ENCODE data around the gene ERI3.

Gene ERI3

DNA sequence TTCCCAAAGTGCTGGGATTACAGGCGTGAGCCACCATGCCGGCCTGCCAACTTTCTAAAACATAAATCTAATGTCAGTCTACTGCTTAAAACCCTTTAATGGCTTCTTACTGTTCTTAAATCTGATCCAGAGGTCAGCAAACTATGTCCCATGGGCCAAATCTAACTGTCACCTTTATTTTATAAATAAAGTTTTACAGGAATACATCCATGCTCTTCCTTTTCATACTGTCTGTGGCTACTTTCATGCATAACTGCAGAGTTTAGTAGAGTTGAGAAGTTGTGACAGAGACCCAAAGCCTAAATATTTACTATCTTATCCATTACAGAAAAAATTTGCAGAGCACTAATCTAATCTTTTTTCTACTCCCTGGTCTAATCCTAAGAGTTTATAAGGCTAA, 3.8 kb downstream of the ERI3 start:
- in situ Hi-C loops (cut with HindIII; ENCODE audit: low sequenced_read_pairs) = no loop called here

DNA sequence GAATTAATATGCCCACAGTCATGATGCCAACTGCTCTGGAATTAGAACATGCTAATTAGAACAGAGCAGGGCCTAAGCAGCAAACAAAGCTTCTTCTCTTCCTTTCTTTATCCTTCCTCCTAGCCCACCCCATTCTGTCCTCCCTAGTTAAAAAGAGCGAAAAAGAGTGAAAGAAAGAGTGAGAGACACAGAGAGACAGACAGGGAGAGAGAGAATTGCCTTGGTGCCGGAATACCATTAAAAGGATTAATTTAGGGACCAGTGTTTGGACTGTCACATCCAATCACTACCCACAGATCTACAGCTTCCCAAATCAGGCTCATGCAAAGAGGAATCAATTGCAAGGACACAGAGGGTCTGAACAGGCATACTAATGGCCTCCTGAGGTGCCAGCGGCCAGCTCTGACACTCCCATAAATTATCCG, 7.0 kb downstream of the ERI3 start:
- in situ Hi-C loops (cut with HindIII; ENCODE audit: low sequenced_read_pairs) = no loop called here

DNA sequence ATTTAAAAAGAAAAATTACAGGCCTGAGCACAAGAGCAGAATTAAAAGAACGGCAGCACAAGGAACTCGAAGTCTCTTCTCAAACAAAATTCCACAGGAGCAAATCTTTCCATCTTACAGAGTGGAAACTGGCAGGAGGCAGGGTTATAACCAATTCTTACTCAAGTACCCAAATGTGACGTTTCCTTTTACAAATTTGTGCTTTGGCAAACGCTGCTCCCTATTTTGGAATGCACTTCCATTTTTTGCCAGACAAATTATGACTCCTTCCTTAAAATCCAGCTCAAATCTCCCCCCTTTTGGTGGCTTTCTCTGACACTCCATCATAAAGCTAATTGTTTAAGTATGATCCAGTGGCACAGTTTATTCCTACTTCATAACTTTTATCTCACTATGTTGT, 7.8 kb downstream of the ERI3 start:
- in situ Hi-C loops (cut with HindIII; ENCODE audit: low sequenced_read_pairs) = no loop called here

DNA sequence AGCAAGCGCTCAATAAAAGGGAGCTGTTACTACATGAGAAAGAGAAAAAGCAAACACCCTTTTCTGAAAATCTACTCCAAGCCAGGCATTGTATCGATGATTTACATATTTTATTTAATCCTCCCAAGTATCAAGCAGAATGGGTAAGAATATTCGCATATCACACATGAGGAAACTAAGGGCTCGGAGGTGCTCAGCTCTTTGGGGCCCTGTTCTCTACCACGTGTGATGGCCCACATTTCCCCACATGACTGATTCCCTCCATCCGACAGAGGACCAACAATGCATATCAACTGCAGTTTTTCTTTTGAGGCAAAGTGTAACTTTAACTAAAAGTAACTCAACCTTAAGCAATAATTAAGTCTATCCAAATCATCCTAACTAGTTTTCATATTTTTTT, 8.2 kb downstream of the ERI3 start:
- in situ Hi-C loops (cut with HindIII; ENCODE audit: low sequenced_read_pairs) = no loop called here

DNA sequence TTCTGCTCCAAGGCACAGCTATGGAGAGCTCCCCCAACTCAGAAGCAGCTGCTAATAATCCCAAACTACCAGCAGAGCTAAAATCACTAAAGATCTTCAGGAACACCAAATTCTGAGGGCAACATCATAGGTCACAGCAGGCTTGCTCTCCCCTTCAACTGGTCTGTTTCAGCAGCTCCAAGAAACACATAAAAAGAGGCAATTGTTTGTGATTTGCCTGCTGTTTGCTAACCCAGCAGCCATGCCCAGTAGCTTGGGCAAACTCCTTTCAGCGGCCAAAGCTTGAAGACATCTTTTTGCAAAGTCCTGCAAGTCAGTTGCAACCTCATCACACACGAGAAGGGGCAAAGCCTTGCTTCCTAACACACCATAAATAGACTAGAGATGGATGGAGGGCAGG, 8.9 kb downstream of the ERI3 start:
- in situ Hi-C loops (cut with HindIII; ENCODE audit: low sequenced_read_pairs) = no loop called here

DNA sequence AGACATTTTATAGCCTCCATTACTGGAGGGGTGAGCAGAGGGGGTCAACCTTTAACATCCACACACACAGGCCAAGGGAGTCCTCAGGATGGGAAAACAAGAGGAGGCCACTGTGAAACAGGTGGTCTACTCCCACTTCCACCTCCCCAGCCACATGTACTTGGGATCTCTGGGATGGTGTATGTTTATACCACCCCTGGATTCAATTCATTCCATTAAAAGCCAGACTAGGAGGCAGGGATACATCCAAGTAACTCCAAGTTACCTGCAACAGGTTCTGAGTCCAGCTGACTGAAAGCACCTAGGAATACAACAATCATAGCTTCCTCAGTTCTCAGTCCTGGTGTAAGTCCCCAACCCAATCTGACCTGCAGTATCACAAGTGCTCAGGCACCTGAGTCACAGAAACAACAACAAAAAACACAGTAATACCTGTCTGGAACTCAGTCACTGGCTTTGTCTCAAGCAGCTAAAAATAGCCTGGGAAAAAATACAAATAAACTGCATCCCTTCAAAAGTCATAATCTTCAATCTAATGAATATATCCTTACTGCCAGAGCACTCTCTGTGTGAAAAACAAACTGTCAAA, 9.8 kb downstream of the ERI3 start:
- in situ Hi-C loops (cut with HindIII; ENCODE audit: low sequenced_read_pairs) = no loop called here

DNA sequence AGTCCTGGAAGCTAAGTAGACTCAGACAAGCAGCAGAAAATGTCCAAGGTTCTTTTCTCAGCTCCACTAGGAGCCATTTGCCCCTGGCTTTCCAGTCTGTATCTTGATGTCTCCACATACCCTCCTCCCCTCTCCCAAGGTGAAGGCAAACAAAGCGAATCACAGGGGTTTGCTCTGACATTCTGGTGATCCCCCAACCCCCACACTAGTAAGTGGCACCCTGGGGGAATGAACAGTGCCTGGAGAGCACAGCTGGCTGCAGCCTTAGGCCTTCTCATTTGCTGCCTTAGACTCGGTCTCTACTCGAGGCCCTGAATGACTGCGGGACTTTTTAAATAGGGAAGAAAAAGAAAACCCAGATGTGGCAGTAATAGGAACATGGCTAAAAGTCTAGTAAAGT, 15.3 kb downstream of the ERI3 start:
- in situ Hi-C loops (cut with HindIII; ENCODE audit: low sequenced_read_pairs) = no loop called here

DNA sequence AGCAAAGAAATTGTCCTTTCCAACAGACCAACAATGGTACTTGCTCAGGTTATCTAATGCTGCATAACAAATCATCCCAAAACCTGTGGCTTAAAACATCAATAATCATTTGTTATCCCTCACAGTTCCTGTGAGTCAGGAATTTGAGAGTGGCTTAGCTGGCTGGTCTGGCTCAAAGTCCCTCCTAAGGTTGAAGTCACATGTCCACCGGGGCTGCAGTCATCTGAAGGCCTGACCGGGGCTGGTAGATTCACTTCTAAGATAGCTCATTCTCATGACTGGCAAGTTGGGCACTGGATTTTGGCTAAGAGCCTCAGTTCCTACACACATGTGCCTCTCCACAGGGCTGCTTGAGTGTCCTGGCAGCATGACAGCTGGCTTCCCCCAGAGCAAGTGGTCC, 16.9 kb downstream of the ERI3 start:
- in situ Hi-C loops (cut with HindIII; ENCODE audit: low sequenced_read_pairs) = no loop called here

DNA sequence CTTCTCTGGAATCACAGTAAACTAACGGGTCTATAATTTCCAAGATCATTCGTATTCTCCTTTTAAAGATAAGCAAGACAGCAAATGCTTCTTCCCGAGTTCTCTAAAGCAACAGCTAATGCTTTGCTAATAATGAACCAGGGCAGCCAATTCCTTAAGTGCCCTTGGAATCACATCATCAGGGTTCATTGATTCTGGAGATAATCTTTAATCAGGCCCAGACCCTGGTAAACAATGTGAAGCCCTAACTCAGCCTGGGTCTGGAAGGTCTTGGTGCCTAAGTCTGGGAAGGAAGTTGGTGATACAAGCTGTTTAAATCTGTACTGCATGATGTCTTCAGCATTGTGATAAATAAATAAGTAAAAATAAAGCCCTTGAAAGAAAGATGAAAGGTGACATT, 18.4 kb downstream of the ERI3 start:
- in situ Hi-C loops (cut with HindIII; ENCODE audit: low sequenced_read_pairs) = no loop called here

DNA sequence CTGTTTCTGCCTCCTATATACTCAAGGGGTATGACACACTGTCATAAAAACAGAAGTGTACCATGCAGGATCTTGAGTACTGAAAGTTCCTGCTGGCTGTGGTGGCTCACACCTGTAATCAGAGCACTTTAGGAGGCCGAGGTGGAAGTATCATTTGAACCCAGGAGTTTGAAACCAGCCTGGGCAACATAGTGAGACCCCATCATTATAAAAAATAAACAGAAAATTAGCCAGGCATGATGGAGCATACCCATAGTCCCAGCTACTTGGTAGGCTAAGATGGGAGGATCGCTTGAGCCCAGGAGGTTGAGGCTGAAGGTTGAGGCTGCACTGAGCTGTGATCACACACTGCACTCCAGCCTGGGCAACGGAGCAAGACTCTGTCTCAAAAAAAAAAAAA, 20.1 kb downstream of the ERI3 start:
- in situ Hi-C loops (cut with HindIII; ENCODE audit: low sequenced_read_pairs) = no loop called here

DNA sequence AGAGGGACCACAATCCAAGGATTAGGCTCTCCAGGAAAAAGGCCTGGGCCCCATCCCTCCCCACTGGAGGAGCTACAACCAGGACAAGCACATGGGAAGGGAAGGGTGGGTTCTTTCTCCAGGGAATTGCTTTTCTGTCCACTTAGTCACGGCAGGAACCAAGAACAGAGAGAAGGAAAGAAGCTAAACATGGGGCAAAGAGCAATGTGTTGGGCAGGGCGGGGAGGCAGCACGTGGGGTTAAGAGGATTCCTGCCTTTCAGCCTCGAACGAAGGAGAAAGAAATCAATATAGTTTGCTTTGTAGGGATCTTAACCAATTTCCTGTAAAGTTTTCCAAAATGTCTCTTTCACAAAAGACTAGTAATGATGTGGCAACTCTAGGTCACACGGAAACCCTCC, 21.7 kb downstream of the ERI3 start:
- in situ Hi-C loops (cut with HindIII; ENCODE audit: low sequenced_read_pairs) = no loop called here

DNA sequence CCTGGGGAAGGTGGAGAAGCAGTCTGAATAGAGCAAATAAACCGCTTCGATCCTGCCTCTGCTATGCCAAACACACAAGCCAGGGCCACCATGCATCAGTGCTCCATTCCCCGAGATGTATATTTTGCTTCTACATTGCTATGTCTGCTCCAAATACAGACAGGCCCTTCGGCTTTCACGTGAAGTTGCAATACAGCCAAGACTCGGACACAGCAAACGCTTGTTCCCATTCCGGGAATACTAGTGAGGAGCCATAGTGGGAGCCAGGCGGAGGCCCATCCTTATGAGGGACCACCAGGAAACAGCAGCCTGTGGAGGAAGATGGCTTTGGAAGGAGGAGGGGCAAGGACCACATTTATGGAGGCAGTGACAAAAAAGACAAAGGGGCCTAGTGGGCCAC, 22.6 kb downstream of the ERI3 start:
- in situ Hi-C loops (cut with HindIII; ENCODE audit: low sequenced_read_pairs) = no loop called here

DNA sequence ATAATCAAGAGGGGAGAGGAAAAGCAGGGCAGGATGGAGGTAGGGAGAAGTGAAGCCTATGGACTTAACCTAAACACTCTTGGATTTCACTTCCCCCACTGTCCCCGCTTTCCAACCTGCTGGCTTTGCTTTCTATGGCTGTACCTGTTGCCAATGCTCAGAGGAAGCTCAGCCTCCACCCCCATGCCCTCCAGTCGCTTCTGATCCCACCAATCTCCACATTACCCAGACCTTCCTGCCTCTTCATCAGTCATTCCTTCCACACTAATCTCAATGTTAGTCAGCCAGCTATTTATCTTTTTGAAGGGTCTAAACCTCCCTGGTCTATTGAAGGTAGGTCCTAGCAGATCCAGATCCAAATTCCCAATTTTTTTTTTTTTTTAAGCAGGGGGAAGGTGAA, 24.1 kb downstream of the ERI3 start:
- in situ Hi-C loops (cut with HindIII; ENCODE audit: low sequenced_read_pairs) = no loop called here

DNA sequence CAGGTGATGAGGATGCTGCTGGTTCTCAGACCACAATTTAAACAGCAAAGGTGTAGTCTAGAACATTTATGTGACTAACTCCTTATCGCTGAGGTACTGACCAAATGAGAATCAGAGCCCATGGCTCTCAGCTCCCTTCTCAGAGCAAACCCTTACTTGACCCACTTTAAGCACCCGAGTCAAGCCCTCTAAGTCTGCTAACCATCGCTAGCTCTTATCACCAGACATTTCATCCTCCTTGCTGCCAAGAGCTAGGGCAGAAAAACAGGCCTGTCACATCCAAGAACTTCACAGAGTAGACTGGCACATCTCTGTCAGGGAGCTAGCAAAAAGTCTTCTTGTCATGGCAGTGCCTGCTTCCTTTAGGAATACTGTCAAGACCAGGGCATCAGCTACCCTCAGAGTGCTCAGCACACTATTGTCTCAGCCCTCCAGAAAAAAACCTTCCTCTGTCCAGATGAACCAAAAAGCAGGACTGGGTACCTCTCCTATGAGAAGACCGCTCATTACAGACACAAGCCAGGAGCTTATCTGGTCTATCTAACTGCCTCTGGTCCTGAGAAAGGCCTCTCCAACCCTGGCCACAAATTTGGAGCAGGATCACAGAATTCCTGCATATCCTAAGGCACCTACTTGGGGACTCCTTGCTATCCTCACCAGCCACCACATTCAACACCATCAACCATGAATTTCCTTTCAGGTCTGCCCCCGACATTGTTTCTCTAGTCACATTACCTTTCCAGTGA, 26.2 kb downstream of the ERI3 start:
- in situ Hi-C loops (cut with HindIII; ENCODE audit: low sequenced_read_pairs) = no loop called here

DNA sequence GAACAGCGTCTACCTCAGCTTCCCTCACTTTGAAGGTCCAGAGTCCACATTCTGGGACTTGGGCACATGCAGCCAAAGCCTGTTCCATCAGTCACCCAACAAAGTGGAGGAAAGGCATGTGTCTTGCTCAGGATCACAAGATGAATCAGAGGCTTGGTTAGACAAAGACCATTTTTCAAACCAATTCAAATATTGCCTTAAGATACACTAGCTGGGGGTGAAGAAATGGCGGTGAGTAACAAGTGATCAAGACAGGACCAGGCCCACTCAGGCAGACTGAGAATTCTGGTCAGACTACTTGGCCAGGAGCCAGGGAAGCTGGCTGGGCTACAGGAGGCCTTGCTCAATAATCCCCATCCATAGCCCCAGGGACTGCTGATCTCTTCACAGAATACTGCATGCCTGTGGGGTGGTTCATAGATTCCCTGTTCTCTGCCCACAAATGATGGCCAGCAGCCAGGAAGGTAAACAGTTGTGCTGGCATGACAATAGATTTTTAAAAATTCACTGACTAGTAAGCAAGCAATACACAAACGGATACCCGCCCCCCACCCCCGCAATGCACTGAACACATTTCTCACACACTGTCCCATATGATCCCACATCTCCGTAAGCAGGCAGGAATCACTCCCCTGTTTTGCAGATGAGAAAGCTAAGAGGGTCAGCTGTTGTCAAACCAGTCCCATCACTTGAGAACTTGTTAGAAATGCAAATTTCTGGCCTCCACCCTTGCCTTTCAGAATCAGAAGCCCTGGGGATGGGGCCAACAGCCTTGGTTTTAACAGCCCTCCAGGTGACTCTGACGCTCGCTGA, 27.2 kb downstream of the ERI3 start:
- in situ Hi-C loops (cut with HindIII; ENCODE audit: low sequenced_read_pairs) = no loop called here

DNA sequence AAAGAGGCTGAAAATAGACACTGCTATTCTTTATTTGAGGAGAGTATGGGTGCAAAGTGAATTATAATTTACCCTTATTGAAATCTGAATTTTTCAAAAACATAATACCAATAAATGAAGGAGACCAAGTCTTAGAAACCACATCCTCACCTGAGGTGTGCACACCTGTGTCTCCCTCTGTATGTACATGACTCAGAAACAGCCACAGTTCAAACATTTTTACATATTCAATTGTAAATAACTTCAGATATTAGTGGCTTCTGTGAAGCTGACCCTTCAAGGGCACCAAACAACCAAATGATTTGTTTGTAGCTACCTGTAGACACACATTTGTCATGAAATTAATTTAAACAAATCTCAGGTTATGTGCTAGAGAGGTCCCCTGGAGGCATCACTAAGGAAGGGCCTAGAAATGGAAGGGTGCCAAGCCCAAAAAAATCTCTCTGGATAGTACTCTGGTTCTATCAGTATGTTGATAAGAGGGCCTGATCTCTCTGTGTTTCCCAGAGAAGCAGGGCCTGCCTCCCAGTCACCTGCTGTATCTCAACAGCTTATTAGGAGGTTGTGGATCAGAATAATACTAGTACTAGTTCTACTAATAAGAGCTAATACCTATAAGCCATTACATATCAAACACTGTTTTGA, 28.1 kb downstream of the ERI3 start:
- in situ Hi-C loops (cut with HindIII; ENCODE audit: low sequenced_read_pairs) = no loop called here

DNA sequence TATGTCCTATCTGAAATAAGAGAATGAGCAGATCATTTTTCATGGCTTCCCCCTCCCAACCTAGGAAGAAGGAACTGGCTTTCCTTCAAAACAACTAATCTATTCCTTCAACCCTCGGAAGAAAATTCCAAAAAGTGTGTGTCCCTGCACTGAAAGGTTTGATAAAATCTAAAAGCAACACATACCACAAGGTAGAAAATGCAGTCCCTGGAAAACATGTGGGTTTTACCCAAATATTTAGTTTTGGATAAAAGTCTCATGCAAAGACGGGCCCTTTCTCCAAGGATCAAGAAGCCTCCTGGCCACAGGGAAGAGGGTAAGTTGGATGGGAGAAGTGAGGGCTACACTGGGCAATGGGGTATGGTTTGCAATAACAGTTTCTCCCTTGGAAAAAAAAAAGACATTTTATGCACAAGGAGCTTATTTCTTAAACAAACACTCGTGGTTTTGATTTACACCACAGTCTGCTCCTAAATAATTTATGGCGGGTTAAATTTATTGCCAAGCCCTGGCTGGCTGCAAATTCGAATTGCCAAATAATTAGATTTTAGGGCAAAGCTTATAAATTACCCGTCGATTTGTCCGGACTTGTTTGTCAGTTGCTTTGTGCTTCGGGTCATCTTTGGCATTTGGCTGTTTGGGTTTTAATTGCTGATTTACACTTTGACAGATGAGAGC, 28.9 kb downstream of the ERI3 start:
- in situ Hi-C loops (cut with HindIII; ENCODE audit: low sequenced_read_pairs) = no loop called here

DNA sequence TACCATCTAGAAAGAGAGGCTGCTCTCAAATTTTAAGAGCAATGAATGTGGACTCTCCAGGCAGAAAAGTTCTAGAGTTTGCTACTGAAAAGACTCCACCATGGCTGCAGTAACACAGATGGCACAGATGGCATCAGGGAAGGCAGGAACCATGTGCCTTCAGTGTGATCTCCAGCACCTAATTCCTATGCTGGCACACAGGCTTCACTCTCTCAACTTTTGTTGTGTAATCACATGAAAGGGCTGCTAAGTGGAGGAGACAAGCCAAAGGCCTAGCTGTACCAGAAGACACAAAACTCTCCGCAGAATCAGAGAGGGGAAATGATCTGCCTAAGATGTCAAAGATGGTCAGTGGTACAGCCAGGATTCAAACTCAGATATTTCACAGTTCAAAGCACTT, 31.1 kb downstream of the ERI3 start:
- in situ Hi-C loops (cut with HindIII; ENCODE audit: low sequenced_read_pairs) = no loop called here

DNA sequence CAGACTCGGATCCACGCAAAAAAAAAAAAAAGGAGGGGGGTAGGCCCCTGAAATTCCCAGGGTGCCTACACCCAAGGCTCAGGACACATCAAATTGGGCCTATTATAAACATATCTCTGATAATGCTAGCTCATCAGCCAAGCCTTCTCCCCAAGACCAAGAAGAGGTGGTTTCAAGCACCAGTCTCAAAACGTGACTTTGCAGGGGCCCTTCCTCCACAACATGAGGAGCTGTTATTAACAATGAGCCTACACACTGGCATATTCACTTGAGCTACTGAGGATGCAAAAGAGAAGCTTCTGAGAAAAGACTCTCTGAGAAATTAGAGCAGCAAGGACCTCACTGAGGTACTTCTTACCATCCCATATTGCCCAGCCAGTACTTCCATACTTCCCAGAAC, 32.7 kb downstream of the ERI3 start:
- in situ Hi-C loops (cut with HindIII; ENCODE audit: low sequenced_read_pairs) = no loop called here

DNA sequence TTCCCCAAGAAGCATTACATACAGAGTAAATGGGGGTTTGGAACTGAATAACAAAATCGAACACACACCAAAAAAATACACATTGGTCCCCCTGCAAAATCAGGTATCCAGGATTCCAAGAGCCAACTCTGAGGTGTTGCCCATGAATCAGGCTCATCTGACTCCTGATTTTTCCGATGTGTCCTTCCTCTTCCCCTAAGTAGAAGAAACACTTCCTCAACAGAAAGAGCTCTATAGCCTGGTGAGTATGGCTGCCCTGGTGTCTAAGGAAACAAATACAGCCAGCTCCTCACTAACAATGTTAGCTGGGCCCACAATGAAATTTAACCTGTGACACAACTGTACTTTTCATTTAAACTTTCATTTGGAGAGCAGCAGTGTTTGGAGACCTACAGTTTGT, 33.6 kb downstream of the ERI3 start:
- in situ Hi-C loops (cut with HindIII; ENCODE audit: low sequenced_read_pairs) = no loop called here
